ENCODE results near the gene ESR1. TPM values are rescaled to one million over a fixed set of nuclear protein-coding genes. Genes with fewer than 3 reads are reported as not detected.

Gene ESR1
- total RNA-seq, 1 experiment from 2014 or later = 0.23 TPM

GRCh38 chr6:152094276-152094675 lies 286.8 kb downstream of the ESR1 start:
- no peak for DNase-seq (ENCODE audit: low read depth)

- peak; percentile 99 for DNase-seq (ENCODE audit: low read depth)
Observed at GRCh38 chr6:152094992-152095592, 287.6 kb downstream of the ESR1 start.

- peak; percentile 93 for DNase-seq (ENCODE audit: low read depth)
Observed at GRCh38 chr6:152096863-152097496, 289.5 kb downstream of the ESR1 start.

- no peak for DNase-seq (ENCODE audit: low read depth)
Observed at GRCh38 chr6:152098683-152099082, 291.2 kb downstream of the ESR1 start.

- DNase-seq (ENCODE audit: low read depth) = no peak
Observed at GRCh38 chr6:152099446-152100182, 292.1 kb downstream of the ESR1 start.

GRCh38 chr6:152100183-152100618 lies 292.7 kb downstream of the ESR1 start:
- DNase-seq (ENCODE audit: low read depth) = peak; percentile 95

- no peak for DNase-seq (ENCODE audit: low read depth)
Observed at GRCh38 chr6:152107973-152108372, 300.5 kb downstream of the ESR1 start.

GRCh38 chr6:152110886-152111820 lies 303.7 kb downstream of the ESR1 start:
- peak; percentile 52 for DNase-seq (ENCODE audit: low read depth)

GRCh38 chr6:152112491-152113261 lies 305.2 kb downstream of the ESR1 start:
- DNase-seq (ENCODE audit: low read depth) = no peak

- DNase-seq (ENCODE audit: low read depth) = peak; percentile 57
Observed at GRCh38 chr6:152117156-152118133, 310.0 kb downstream of the ESR1 start.

- no peak for DNase-seq (ENCODE audit: low read depth)
Observed at GRCh38 chr6:152118224-152118623, 310.7 kb downstream of the ESR1 start.

GRCh38 chr6:152118678-152119077 lies 311.2 kb downstream of the ESR1 start:
- DNase-seq (ENCODE audit: low read depth) = no peak

GRCh38 chr6:152119831-152120230 lies 312.3 kb downstream of the ESR1 start:
- DNase-seq (ENCODE audit: low read depth) = no peak

GRCh38 chr6:152121910-152122309 lies 314.4 kb downstream of the ESR1 start:
- DNase-seq (ENCODE audit: low read depth) = no peak

- DNase-seq (ENCODE audit: low read depth) = no peak
Observed at GRCh38 chr6:152122434-152122833, 315.0 kb downstream of the ESR1 start.

GRCh38 chr6:152123076-152123475 lies 315.6 kb downstream of the ESR1 start:
- DNase-seq (ENCODE audit: low read depth) = no peak

- DNase-seq (ENCODE audit: low read depth) = peak; percentile 68
Observed at GRCh38 chr6:152124429-152125074, 317.1 kb downstream of the ESR1 start.

- no peak for DNase-seq (ENCODE audit: low read depth)
Observed at GRCh38 chr6:152127432-152128165, 320.1 kb downstream of the ESR1 start.

All from LHCN-M2 (cell line).